K562 (cell line): Measurements from ENCODE around the gene RPS6KA4. TPM values are rescaled to one million over a fixed set of nuclear protein-coding genes. Genes with fewer than 3 reads are reported as not detected.

ENCODE experiments used
- ELF1 ChIP-seq: fragments of 200-800 bp; sonication (Bioruptor generic); IDR thresholded peaks from 2 replicates; pipeline ENCODE4 v1.6.1; 2016; ENCODE audit warnings: missing genetic modification characterization, missing compliant biosample characterization
- JUN ChIP-seq, 2 experiments: sonication (generic) in 1 of 2; formaldehyde crosslinking in 1 of 2; IDR thresholded peaks; 2 replicates each; pipeline versions ENCODE4 v1.6.1 to v1.8.0; 2012 to 2022; ENCODE audit warnings: borderline replicate concordance in 2 of 2, mild to moderate bottlenecking in 2 of 2, improper control_type of control experiment in 1 of 2, low read depth in 1 of 2, low read length in 1 of 2, missing genetic modification reagents in 1 of 2
- MIER1 ChIP-seq: fragments of 450-650 bp; IDR thresholded peaks from 2 replicates; pipeline ENCODE4 v1.6.1; 2016; ENCODE audit warnings: antibody characterized with exemption, mild to moderate bottlenecking, low read depth
- RBM14 ChIP-seq: fragments of 200-400 bp; formaldehyde crosslinking; IDR thresholded peaks from 2 replicates; pipeline ENCODE4 v1.6.1; 2018; ENCODE audit warnings: low read depth, mild to moderate bottlenecking, low read length, moderate library complexity, borderline replicate concordance; ENCODE audit not compliant: insufficient read depth
- SFPQ ChIP-seq: fragments of 200-400 bp; formaldehyde crosslinking; IDR thresholded peaks from 2 replicates; pipeline ENCODE4 v1.6.1; 2017; ENCODE audit warnings: mild to moderate bottlenecking, low read depth, low read length, moderate library complexity
- U2AF2 ChIP-seq: fragments of 200-400 bp; formaldehyde crosslinking; optimal IDR thresholded peaks from 2 replicates; pipeline ENCODE3; 2017; ENCODE audit warnings: low read depth, mild to moderate bottlenecking, low read length
- ZBTB40 ChIP-seq, 2 experiments: fragments of 450-650 bp in 1 of 2; sonication (generic) in 1 of 2; formaldehyde crosslinking in 1 of 2; IDR thresholded peaks; 2 replicates each; pipeline versions ENCODE4 v1.7.1 to v1.9.0; 2016 to 2022; ENCODE audit warnings: inconsistent platforms in 1 of 2, mild to moderate bottlenecking in 1 of 2, missing genetic modification reagents in 1 of 2
- ZMIZ1 ChIP-seq, 2 experiments: fragments of 150-350 bp in 1 of 2; IDR thresholded peaks; 2 replicates each; pipeline ENCODE4 v1.6.1; 2012 to 2016; ENCODE audit warnings: low read depth in 2 of 2, low read length in 2 of 2, mild to moderate bottlenecking in 1 of 2, moderate library complexity in 1 of 2
- ZNF511 ChIP-seq: sonication (generic); formaldehyde crosslinking; IDR thresholded peaks from 2 replicates; pipeline ENCODE4 v1.8.0; 2022; ENCODE audit warnings: mild to moderate bottlenecking, missing genetic modification reagents
- polyA plus RNA-seq, 8 experiments: library from polyadenylated mRNA; depleted of rRNA in 4 of 8; stranded (reverse) in 5 of 8; unstranded in 3 of 8; fragments of >200 nt; fragmentation: Nextera tagmentation in 2 of 8; fragmentation: Illumina TruSeq in 1 of 8; extraction: Ambion mirVana in 2 of 8; extraction: Trizol in 1 of 8; gene quantifications; 2 replicates each; pipeline versions ENCODE4 v1.2.1 to v1.2.3, GENCODE V29; 2011 to 2014; ENCODE audit warnings: inconsistent platforms in 1 of 8, missing spikeins in 1 of 8
- total RNA-seq, 7 experiments: library from RNA; depleted of rRNA in 6 of 7; stranded (reverse); fragments of >200 nt in 6 of 7; fragmentation: Illumina TruSeq in 2 of 7; extraction: Trizol in 2 of 7; gene quantifications; 2 replicates each; pipeline versions ENCODE4 v1.2.1 to v1.2.3, GENCODE V29; 2011 to 2021; ENCODE audit warnings: low replicate concordance in 1 of 7

Gene RPS6KA4
- total and polyA plus RNA-seq, 9 of the 15 experiments (the other 6 are each of a cell fraction or from before 2014, with no cell fraction given), result 0.15 to 23.8 (median 9.8) TPM

- 0 out of 2 replicates have a peak, but pooled peaks have one; percentile 67 for TF ChIP-seq RBM14
- peak; percentile 55; the same call in 1 of the 2 replicates for TF ChIP-seq ZNF511 (CRISPR knock-in tag)
- 0 out of 2 replicates have a peak, but pooled peaks have one; percentile 10 for TF ChIP-seq MIER1
- TF ChIP-seq JUN (IDR thresholded peaks at IDR 0.05; ENCODE audit: borderline replicate concordance, low read depth, low read length), result peak; percentile 39; the same call in 1 of the 2 replicates
- TF ChIP-seq JUN (CRISPR knock-in tag; IDR thresholded peaks at IDR 0.05; ENCODE audit: borderline replicate concordance), result no peak
- TF ChIP-seq U2AF2, result no peak
- no peak for TF ChIP-seq ZMIZ1 (IDR thresholded peaks at IDR 0.05; ENCODE audit: low read depth in 2 of 2, low read length in 2 of 2)
- TF ChIP-seq SFPQ, result no peak
- TF ChIP-seq ELF1 (tag), result peak; percentile 98
- peak; percentile 99 for TF ChIP-seq ZBTB40 (IDR thresholded peaks at IDR 0.05)
- TF ChIP-seq ZBTB40 (CRISPR knock-in tag; IDR thresholded peaks at IDR 0.05), result no peak
Observed at GRCh38 chr11:64317325-64317960, 41.5 kb upstream of the RPS6KA4 start, which contains the start of gene TRMT112 (continued).
